Spinal cord (tissue), 10 donors: ENCODE results near the gene C19orf67. TPM values are rescaled to one million over a fixed set of nuclear protein-coding genes. Genes with fewer than 3 reads are reported as not detected.

Source experiments
- DNase-seq, 6 donors: peaks; one replicate each; pipeline versions ENCODE4 v3.0.0 to v3.0.0-alpha.2; 2013 to 2015; ENCODE audit warnings: low spot score in 6 of 6, low read depth in 4 of 6
- H3K27ac ChIP-seq: one replicate; pipeline ENCODE4 v1.5.1; 2013; ENCODE audit warnings: low read depth, low read length, control low read depth
- H3K27me3 ChIP-seq: one replicate; pipeline ENCODE4 v1.6.1; 2013; ENCODE audit warnings: low read length; ENCODE audit not compliant: control insufficient read depth, insufficient read depth
- H3K36me3 ChIP-seq: one replicate; pipeline ENCODE4 v1.6.1; 2013; ENCODE audit warnings: low read length; ENCODE audit not compliant: control insufficient read depth, insufficient read depth
- H3K4me1 ChIP-seq: one replicate; pipeline ENCODE4 v1.6.1; 2013; ENCODE audit warnings: low read length; ENCODE audit not compliant: control insufficient read depth, insufficient read depth
- H3K4me3 ChIP-seq: one replicate; pipeline ENCODE4 v1.5.1; 2013; ENCODE audit warnings: low read depth, low read length, control low read depth
- H3K9me3 ChIP-seq: one replicate; pipeline ENCODE4 v1.6.1; 2013; ENCODE audit warnings: low read length; ENCODE audit not compliant: control insufficient read depth, insufficient read depth
- WGBS: methylation state at CpG from one replicate; pipeline ENCODE4 v1.1.5; 2013; ENCODE audit warnings: missing lambda C conversion rate; ENCODE audit not compliant: insufficient coverage; 5-methylcytosine and 5-hydroxymethylcytosine counted together
- polyA plus RNA-seq, 2 donors: library from polyadenylated mRNA; unstranded; fragments of 120-200 nt; gene quantifications; one replicate each; pipeline ENCODE4 v1.2.1, GENCODE V29; 2013; ENCODE audit not compliant: insufficient read length in 2 of 2
- total RNA-seq, 2 donors: library from RNA; depleted of rRNA in 1 of 2; stranded (reverse); fragments of 120-200 nt in 1 of 2; fragments of >200 nt in 1 of 2; gene quantifications; one replicate each; pipeline versions ENCODE4 v1.2.3 to v1.2.4, GENCODE V29; 2013 to 2014
- donor health status: healthy.

The C19orf67 gene
- total and polyA plus RNA-seq, 4 donors, result 0.21 to 0.22 TPM; not detected in 2

- Histone ChIP-seq H3K4me3 (no peak overlapping the region), H3K27me3 (no peaks in the 10 kb centered on the region), H3K4me1 (peaks cover 42% of the 10 kb centered on the region), H3K27ac (no peak overlapping the region), H3K36me3 (peaks cover 52% of the 10 kb centered on the region), H3K9me3 (no peaks in the 10 kb centered on the region)
- no CpG with 5 or more reads among the region's 1 CpG for WGBS
- no peak for DNase-seq
These were observed 25.9 kb upstream of the C19orf67 start for GRCh38 chr19:14111486-14111885.

GRCh38 chr19:14110650-14111049 lies 25.1 kb upstream of the C19orf67 start:
- Histone ChIP-seq H3K9me3 (no peaks in the 10 kb centered on the region), H3K36me3 (peaks cover 60% of the 10 kb centered on the region), H3K27ac (no peak overlapping the region), H3K4me3 (no peak overlapping the region), H3K4me1 (peaks cover 34% of the 10 kb centered on the region), H3K27me3 (no peaks in the 10 kb centered on the region)
- DNase-seq, result no peak
- WGBS, result 50% methylated on average over 1 of the region's 2 CpGs

GRCh38 chr19:14107581-14108461 lies 22.2 kb upstream of the C19orf67 start:
- WGBS, result 76% methylated on average over 22 of the region's 23 CpGs
- H3K27ac ChIP-seq, result no peak overlapping the region
- H3K4me3 ChIP-seq, result no peak overlapping the region
- peaks cover 63% of the 10 kb centered on the region for H3K36me3 ChIP-seq
- no peaks in the 10 kb centered on the region for H3K27me3 ChIP-seq
- no peaks in the 10 kb centered on the region for H3K9me3 ChIP-seq
- H3K4me1 ChIP-seq, result peaks cover 9% of the 10 kb centered on the region
- DNase-seq, result no peak

GRCh38 chr19:14106840-14107239 lies 21.3 kb upstream of the C19orf67 start:
- Histone ChIP-seq H3K27ac (no peak overlapping the region), H3K27me3 (no peaks in the 10 kb centered on the region), H3K4me3 (no peak overlapping the region), H3K36me3 (peaks cover 64% of the 10 kb centered on the region), H3K9me3 (no peaks in the 10 kb centered on the region), H3K4me1 (peaks cover 1% of the 10 kb centered on the region)
- DNase-seq, result no peak
- 93% methylated on average over 13 of the region's 16 CpGs for WGBS

- DNase-seq, result no peak
- no peaks in the 10 kb centered on the region for H3K27me3 ChIP-seq
- H3K9me3 ChIP-seq, result no peaks in the 10 kb centered on the region
- peaks cover 69% of the 10 kb centered on the region for H3K36me3 ChIP-seq
- H3K4me3 ChIP-seq, result no peak overlapping the region
- H3K4me1 ChIP-seq, result no peaks in the 10 kb centered on the region
- H3K27ac ChIP-seq, result no peak overlapping the region
- WGBS, result 98% methylated on average over 5 of the region's 8 CpGs
These were observed 20.1 kb upstream of the C19orf67 start for GRCh38 chr19:14105680-14106079.

GRCh38 chr19:14103310-14103709 lies 17.7 kb upstream of the C19orf67 start:
- Histone ChIP-seq H3K4me3 (no peak overlapping the region), H3K9me3 (no peaks in the 10 kb centered on the region), H3K4me1 (no peaks in the 10 kb centered on the region), H3K36me3 (peaks cover 87% of the 10 kb centered on the region), H3K27me3 (no peaks in the 10 kb centered on the region), H3K27ac (no peak overlapping the region)
- DNase-seq, result no peak
- 100% methylated on average over 1 of the region's 1 CpG for WGBS

GRCh38 chr19:14102756-14103155 lies 17.2 kb upstream of the C19orf67 start:
- H3K4me3 ChIP-seq, result no peak overlapping the region
- no peaks in the 10 kb centered on the region for H3K27me3 ChIP-seq
- no peaks in the 10 kb centered on the region for H3K9me3 ChIP-seq
- 94% methylated on average over 10 of the region's 10 CpGs for WGBS
- no peak overlapping the region for H3K27ac ChIP-seq
- H3K4me1 ChIP-seq, result no peaks in the 10 kb centered on the region
- peaks cover 87% of the 10 kb centered on the region for H3K36me3 ChIP-seq
- no peak for DNase-seq

GRCh38 chr19:14102102-14102696 lies 16.6 kb upstream of the C19orf67 start:
- no peak for DNase-seq
- no peak overlapping the region for H3K27ac ChIP-seq
- no peaks in the 10 kb centered on the region for H3K4me1 ChIP-seq
- no peaks in the 10 kb centered on the region for H3K27me3 ChIP-seq
- WGBS, result 94% methylated on average over 8 of the region's 11 CpGs
- no peak overlapping the region for H3K4me3 ChIP-seq
- no peaks in the 10 kb centered on the region for H3K9me3 ChIP-seq
- peaks cover 87% of the 10 kb centered on the region for H3K36me3 ChIP-seq

GRCh38 chr19:14101003-14101545 lies 15.5 kb upstream of the C19orf67 start:
- peaks cover 87% of the 10 kb centered on the region for H3K36me3 ChIP-seq

More at GRCh38 chr19:14101003-14101545, 15.5 kb upstream of the C19orf67 start:
- no peak for DNase-seq
- WGBS, result 97% methylated on average over 5 of the region's 6 CpGs
- H3K4me1 ChIP-seq, result no peaks in the 10 kb centered on the region
- no peaks in the 10 kb centered on the region for H3K27me3 ChIP-seq
- H3K4me3 ChIP-seq, result no peak overlapping the region
- no peaks in the 10 kb centered on the region for H3K9me3 ChIP-seq
- no peak overlapping the region for H3K27ac ChIP-seq
